DND-41 (cell line): ENCODE results near the gene TMLHE.

ENCODE experiments used
- CTCF ChIP-seq: IDR thresholded peaks from 2 replicates; pipeline ENCODE4 v1.5.1; 2012; ENCODE audit warnings: borderline replicate concordance, low read length, moderate library complexity, mild to moderate bottlenecking; ENCODE audit not compliant: poor library complexity, severe bottlenecking; ENCODE audit errors: extremely low read depth
- EZH2 ChIP-seq: IDR thresholded peaks from 3 replicates; pipeline ENCODE4 v1.6.1; 2012; ENCODE audit warnings: borderline replicate concordance, low read depth, mild to moderate bottlenecking, moderate library complexity, low read length, inconsistent platforms; ENCODE audit not compliant: severe bottlenecking

GRCh38 chrX:155637714-155638113 lies 25.0 kb upstream of the TMLHE start:
- TF ChIP-seq CTCF (no peak), EZH2 (no peak)
